HG03103 (cell line): Measurements from ENCODE around the gene PAF1.
A peak's percentile ranks its signal among the peaks of the same experiment; 100 is the strongest.

Source experiments
- ATAC-seq: cut with Tn5 transposase; IDR thresholded peaks from one replicate; pipeline ENCODE4 v1.9.1; 2021; ENCODE audit warnings: low read depth; ENCODE audit not compliant: unreplicated experiment

The PAF1 gene

DNA sequence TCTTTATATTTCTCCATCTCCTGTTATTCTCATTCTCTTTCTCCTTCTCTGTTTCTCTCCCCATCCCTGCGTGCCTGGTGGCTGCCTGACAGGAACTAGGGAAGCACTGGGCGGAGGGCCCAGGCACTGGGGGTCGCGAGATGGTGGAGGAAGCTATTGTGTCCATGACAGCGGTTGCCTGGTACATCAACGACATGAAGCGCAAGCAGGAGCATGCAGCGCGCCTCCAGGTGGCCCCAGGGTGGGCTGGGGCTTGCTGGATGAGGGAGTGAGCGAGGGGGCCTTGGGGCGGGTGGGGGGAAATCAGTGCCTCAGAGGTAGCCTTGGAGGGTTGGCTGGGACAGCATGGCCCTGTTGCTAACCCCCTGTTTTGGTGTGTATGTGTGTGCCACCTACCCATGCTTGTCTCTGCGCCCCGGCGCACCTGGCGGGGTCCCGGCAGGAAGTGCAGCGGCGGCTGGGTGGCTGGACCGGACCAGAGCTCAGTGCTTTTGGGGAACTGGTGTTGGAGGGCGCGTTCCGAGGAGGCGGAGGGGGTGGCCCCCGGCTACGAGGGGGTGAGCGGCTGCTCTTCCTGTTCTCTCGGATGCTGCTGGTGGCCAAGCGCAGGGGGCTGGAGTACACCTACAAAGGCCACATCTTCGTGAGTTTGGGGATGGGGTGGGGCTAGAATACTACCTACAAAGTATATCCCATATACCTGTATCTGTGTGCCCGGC lies 26.7 kb upstream of the PAF1 start:
- ATAC-seq = no peak

DNA sequence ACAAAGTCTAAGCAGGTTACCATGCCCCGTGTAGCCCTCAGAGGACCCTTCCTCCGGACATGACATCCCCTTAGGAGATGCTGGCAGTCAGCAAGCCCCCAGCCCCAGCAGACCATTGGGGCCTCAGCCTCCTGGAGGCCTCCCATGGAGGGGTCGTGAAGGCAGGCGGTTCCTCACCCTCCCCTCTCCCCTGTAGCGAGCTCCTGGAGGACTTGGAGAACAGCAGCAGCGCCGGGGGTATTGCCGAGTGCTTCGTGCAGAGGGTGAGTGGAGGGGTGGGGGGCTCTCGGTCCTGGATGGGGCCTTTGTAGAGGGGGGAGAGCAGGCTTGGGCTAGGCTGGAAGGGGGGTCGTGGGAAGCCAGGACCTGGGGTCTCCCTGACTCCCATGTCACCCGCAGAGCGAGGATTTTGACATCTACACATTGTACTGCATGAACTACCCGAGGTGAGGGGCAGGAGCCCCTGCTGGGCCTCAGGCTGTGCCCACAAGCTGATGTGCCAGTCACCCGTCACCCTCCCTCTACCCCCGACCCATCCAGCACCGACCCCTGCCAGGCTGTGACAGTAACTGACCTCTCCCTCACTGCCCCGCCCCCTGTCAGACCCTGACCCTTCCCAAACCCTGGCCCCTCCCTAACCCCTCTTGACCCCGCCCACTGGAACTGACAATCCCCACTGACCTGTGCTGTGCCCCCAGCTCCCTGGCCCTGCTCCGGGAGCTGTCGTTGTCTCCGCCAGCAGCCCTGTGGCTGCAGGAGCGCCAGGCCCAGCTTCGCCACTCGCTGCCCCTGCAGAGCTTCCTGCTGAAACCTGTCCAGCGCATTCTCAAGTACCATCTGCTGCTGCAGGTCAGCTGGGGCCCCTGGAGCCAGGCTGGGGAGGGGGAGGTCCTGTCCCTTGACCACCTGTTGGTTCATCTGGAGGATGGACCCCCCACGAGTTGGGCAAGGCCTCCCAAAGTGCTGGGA lies 25.5 kb upstream of the PAF1 start:
- no peak for ATAC-seq

DNA sequence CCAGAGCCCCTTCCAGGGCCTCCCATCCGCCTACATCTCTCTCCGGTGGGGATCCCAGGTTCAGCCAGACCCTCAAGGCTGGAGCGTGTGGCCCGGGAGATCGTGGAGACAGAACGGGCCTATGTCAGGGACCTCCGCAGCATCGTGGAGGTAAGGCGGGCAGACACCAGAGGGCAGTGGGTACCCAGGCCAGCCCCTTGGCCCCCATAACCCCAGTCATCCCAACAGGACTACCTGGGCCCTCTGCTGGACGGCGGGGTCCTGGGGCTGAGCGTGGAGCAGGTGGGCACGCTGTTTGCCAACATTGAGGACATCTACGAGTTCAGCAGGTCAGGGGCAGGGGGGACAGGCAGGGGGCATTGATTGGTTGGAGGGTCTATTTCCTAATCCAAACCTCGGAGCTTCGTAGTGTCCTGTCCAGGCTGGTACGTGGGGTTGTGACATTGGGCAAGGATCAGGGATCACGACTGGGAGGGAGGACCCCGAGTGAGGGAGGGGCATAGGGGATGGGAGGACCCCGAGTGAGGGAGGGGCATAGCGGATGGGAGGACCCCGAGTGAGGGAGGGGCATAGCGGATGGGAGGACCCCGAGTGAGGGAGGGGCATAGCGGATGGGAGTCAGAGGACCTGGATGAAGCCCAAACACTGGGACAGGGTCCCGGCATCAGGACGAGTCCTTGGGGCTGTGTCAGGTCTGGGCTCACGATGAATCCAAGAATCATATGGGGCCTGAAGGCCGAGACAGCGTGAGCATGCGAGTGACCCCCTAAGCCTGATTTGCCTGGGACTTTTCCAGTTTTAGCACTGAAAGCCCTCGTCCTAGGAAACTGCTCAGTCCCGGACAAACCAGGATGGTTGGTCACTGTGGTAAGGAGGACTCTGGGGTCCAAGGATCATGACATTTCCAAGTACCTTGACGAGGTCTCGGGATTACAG lies 24.5 kb upstream of the PAF1 start:
- ATAC-seq = no peak

DNA sequence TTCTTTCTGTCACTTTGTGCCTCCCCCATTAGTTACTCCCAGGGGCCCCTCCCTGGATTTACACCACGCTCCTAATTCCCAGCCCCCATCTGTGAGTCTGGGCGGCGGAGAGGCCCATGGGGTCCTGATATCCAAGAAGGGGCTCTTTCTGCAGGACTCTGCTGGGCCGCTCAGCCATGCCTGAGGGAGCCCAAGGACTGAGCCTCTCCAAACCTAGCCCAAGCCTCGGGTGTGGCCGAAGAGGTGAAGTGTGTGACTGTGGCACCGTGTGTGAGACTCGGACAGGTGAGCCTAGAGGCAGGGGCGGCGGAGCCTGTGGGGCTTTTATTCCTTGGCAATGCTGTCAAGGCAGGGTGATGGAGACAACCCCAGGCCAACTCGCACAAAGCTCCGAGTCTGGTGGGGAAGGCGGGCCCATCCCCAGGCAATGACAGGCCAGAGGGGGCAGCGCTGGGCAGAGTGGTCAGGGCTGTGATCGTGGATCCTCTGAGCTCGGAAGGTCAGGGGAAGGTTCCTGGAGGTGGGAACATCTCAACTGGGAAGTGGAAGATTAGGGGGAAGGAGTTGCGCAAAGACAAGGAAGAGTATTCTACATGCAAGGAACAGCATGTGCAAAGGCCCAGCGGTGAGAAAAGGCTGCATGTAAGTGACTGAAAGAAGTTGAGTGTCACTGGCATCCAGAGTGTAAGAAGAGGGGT lies 23.2 kb upstream of the PAF1 start:
- ATAC-seq = no peak

- no peak for ATAC-seq
These were observed 22.5 kb upstream of the PAF1 start for GRCh38 chr19:39413272-39413910.

GRCh38 chr19:39412867-39413271 lies 22.0 kb upstream of the PAF1 start:
- ATAC-seq = no peak

DNA sequence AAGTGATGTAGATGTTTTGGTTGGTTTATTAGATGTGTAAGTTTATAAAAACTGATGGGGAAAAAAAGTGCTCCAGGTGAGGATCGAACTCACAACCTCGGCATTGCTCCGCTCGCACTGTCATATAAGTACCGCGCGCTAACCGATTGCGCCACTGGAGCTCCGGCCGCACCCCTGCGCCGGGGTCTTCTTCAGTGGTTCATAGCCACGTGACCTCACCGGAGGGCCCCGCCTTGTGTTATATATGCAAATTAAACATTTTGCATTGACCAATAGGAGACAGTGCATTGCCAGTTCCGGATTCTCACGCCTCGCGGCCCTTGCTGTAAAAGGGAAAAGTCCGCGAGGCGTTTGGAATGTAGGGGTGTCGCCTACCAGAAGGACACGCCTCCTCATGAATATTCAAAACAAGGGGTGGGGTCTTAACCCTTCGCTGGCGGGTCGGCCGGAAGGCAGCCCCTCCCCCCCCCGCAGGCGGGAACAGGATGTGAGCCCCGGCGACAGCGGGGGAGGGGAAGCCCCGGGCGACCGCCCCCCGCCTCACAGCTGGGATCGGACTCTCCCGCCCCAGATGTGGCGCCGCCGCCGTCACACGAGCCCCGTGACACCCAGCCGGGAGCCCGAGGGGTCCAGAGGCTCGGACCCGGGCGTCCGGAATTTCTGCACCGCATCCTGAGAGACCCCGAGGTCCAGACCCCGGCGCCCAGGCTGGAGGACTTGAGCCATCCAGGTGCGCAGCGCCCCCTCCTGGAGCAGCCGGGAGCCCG lies 21.4 kb upstream of the PAF1 start, which contains the start of gene PLEKHG2:
Gene PLEKHG2 (plus strand): TSS at position 570 of the 767 bp plus-strand sequence. CDS start 1,418 bp downstream, outside the sequence.
- peak; percentile 47 for ATAC-seq

DNA sequence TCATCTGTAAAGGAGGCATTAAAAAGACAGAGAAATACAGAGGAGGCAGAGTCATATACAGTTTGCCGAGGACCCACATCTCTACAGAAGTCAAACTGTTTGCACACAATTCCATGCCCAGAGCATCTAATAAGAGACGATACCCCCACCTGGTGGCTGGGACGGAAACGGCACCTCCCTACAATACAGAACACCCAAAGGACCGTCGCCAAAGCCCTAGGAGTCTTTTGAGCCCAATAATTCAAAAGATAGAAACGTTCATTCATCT lies 20.9 kb upstream of the PAF1 start:
- peak; percentile 20 for ATAC-seq

DNA sequence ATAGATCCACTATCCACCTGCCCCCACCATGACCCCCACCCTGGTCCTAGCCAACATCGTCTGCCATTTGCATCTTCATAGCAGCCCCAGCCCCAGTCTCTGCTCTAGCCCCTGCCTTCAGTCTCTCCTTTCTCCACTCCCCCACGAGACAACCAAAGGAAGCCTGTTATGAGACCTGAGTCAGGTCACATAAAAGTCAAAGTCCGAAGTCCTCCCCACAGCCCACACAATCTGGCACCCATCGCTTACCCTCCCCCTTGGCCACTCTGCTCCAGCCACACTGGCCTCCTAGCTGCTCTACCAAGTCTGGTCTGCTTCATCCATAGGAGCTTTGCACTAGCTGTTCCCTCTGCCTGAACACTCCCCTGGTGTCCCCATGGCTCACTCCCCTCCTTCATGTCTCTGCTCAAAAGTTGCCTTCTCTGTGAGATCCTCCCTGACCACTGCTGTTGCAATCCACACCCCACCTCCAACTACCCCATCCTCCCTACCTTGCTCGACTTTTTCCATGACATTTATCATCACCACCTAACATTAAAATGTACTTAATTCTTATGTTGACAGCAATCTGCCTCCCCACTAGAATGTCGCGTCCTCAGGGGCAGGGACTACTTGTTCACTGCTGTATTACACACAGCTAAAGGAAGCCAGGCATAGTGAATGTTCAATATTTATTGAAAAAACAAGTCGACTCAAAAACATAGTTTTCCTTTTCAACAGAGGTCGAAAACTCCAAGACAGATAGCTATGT lies 20.4 kb upstream of the PAF1 start:
- no peak for ATAC-seq

- ATAC-seq = no peak
These were observed 19.9 kb upstream of the PAF1 start for GRCh38 chr19:39410831-39411080.

DNA sequence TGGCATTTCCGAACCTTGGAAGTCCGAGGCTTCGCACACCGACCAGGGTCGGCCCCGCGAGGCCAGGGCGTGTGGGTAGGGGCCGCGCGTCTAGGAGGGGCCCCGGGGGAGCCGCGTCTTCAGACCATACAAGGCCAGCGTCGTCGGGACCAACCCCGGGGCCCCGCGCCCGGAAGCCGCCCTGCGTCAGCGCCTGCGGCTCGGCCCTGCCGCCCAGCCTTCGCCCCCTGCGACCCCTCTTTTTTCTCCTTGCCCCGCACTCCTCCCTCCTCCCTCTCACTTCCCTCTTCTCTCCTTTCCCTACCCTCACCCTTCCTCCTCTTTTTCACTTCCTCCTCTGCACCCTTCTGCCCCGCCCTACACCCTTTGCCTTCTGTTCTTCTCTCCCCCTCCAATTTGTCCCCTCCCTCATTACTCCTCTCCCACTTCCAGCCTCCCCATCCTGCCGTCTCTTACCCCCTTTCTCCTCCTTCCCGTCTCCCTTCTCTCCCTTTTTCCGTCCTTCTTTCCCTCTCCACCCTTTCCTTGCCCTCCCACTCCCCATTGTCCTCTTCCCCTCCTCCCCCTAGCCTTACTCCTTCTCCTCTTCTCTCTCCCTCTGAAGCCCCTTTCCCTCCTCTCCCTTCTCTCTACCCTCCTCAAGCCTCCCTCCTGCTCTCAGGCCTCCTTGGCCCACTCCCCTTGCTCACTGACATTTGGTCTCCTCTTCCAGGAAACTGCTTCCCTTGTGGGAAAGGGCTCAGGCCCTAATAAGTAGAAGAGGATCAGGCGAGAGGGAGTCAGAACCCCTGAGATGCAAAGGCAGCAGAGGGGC lies 19.3 kb upstream of the PAF1 start:
- ATAC-seq = no peak

- no peak for ATAC-seq
These were observed 18.5 kb upstream of the PAF1 start for GRCh38 chr19:39409208-39410016.

DNA sequence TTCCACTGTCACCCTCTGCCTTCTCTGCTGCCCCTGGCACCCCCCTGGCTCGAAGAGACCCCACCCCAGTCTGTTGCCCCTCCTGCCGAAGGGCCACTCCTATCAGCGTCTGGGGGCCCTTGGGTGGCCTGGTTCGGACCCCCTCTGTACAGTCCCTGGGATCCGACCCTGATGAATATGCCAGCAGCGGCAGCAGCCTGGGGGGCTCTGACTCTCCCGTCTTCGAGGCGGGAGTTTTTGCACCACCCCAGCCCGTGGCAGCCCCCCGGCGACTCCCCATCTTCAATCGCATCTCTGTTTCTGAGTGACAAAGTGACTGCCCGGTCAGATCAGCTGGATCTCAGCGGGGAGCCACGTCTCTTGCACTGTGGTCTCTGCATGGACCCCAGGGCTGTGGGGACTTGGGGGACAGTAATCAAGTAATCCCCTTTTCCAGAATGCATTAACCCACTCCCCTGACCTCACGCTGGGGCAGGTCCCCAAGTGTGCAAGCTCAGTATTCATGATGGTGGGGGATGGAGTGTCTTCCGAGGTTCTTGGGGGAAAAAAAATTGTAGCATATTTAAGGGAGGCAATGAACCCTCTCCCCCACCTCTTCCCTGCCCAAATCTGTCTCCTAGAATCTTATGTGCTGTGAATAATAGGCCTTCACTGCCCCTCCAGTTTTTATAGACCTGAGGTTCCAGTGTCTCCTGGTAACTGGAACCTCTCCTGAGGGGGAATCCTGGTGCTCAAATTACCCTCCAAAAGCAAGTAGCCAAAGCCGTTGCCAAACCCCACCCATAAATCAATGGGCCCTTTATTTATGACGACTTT lies 17.7 kb upstream of the PAF1 start:
- ATAC-seq = no peak

DNA sequence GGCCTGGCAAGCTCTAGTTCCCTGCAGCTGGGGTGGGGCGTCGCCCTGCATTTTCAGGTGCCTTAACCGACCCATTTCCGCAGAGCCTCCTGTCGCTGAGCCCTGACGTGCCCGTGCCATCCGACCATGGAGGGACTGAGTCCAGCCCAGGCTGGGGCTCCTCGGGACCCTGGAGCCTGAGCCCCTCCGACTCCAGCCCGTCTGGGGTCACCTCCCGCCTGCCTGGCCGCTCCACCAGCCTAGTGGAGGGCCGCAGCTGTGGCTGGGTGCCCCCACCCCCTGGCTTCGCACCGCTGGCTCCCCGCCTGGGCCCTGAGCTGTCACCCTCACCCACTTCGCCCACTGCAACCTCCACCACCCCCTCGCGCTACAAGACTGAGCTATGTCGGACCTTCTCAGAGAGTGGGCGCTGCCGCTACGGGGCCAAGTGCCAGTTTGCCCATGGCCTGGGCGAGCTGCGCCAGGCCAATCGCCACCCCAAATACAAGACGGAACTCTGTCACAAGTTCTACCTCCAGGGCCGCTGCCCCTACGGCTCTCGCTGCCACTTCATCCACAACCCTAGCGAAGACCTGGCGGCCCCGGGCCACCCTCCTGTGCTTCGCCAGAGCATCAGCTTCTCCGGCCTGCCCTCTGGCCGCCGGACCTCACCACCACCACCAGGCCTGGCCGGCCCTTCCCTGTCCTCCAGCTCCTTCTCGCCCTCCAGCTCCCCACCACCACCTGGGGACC lies 16.9 kb upstream of the PAF1 start:
- no peak for ATAC-seq

GRCh38 chr19:39407410-39407659 lies 16.4 kb upstream of the PAF1 start:
- ATAC-seq = no peak
